Kidney epithelial cell (primary cell): ENCODE results near the gene TRMO. TPM values are rescaled to one million over a fixed set of nuclear protein-coding genes. Genes with fewer than 3 reads are reported as not detected.
A peak's percentile ranks its signal among the peaks of the same experiment; 100 is the strongest.

Experiments used
- DNase-seq: peaks from one replicate; pipeline ENCODE4 v3.0.0-alpha.2; 2010; ENCODE audit warnings: low read depth
- H3K27me3 ChIP-seq: 2 replicates; pipeline ENCODE4 v1.6.0; 2011; ENCODE audit warnings: low read length; ENCODE audit not compliant: control insufficient read depth, insufficient read depth
- H3K36me3 ChIP-seq: 2 replicates; pipeline ENCODE4 v1.5.1; 2011; ENCODE audit warnings: low read length; ENCODE audit not compliant: control insufficient read depth, insufficient read depth
- H3K4me3 ChIP-seq: 2 replicates; pipeline ENCODE4 v1.5.1; 2011; ENCODE audit warnings: low read depth, mild to moderate bottlenecking, control low read depth, low read length
- total RNA-seq: library from RNA; depleted of rRNA; stranded (reverse); fragments of >200 nt; gene quantifications from 2 replicates; pipeline ENCODE4 v1.2.3, GENCODE V29; 2015
- TF ChIP-seq, protein P1 (sequence below): IDR thresholded peaks from 2 replicates; pipeline ENCODE4 v1.5.1; 2011; ENCODE audit warnings: mild to moderate bottlenecking, moderate library complexity, low read length, control low read depth, inconsistent platforms; ENCODE audit not compliant: insufficient read depth, poor library complexity, severe bottlenecking

TRMO gene
- total RNA-seq, 1 donor from 2014 or later: 23.9 TPM

DNA sequence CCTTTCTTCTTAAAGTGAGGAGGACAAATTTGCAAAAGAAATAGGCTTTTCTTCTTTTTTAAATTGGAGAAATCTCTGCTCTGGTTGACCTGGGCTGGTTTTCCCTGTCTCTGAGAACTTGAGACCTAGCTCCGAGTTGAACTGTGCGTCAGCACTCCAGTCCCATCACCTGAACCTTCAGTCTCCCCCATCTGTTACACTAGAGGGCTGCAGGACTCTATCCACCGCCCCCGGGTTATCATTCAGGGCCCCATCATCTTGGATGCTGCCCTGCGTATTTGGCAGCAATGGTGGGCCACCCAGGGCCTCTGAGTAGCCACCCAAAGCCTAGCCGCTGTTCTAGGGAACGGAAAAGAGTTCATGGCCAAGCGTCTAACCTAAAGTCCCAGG, 66.8 kb downstream of the TRMO start:
- H3K36me3 ChIP-seq: no peaks in the 10 kb centered on the region
- TF ChIP-seq, protein P1, sequence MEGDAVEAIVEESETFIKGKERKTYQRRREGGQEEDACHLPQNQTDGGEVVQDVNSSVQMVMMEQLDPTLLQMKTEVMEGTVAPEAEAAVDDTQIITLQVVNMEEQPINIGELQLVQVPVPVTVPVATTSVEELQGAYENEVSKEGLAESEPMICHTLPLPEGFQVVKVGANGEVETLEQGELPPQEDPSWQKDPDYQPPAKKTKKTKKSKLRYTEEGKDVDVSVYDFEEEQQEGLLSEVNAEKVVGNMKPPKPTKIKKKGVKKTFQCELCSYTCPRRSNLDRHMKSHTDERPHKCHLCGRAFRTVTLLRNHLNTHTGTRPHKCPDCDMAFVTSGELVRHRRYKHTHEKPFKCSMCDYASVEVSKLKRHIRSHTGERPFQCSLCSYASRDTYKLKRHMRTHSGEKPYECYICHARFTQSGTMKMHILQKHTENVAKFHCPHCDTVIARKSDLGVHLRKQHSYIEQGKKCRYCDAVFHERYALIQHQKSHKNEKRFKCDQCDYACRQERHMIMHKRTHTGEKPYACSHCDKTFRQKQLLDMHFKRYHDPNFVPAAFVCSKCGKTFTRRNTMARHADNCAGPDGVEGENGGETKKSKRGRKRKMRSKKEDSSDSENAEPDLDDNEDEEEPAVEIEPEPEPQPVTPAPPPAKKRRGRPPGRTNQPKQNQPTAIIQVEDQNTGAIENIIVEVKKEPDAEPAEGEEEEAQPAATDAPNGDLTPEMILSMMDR: no peak
- peak overlapping the region; percentile 42 for H3K4me3 ChIP-seq
- peaks cover 78% of the 10 kb centered on the region for H3K27me3 ChIP-seq
- no peak for DNase-seq

DNA sequence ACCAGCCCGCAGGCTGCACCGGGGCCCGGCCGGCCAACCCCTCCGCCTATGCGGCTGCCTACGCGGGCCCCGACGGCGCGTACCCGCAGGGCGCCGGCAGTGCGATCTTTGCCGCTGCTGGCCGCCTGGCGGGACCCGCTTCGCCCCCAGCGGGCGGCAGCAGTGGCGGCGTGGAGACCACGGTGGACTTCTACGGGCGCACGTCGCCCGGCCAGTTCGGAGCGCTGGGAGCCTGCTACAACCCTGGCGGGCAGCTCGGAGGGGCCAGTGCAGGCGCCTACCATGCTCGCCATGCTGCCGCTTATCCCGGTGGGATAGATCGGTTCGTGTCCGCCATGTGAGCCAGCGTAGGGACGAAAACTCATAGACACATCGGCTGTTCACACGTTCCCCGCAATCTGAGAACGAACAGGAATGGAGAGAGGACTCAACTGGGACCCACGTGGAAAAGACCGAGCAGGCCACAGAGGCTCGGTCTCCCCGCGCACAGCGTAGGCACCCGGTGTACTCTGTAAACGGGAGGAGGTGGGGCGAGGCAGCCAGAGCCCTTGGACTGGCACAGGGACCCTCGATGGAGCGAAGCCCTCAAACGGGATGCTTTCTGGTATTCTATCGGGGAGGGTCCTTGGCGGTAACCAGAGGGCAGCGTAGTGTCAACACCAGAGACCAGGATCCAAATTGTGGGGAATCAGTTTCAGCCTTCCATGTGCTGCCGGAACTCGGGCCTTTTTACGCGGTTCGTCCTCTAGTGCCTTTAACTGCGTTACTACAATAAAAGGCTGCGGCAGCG, 67.4 kb downstream of the TRMO start:
- TF ChIP-seq, protein P1: no peak
- peak overlapping the region; percentile 42 for H3K4me3 ChIP-seq
- no peaks in the 10 kb centered on the region for H3K36me3 ChIP-seq
- H3K27me3 ChIP-seq: peaks cover 83% of the 10 kb centered on the region
- DNase-seq: no peak

Other genes starting within 250 kb of the TRMO start
- gene XPA, start 225.2 kb downstream of the TRMO start, total RNA-seq: 10.9 and 12.5 TPM in 2 replicates
- 0.04 and 0.14 TPM in 2 replicates for gene FOXE1, start 69.3 kb downstream of the TRMO start, total RNA-seq
- not detected in 2 replicates for gene HEMGN, start 15.7 kb upstream of the TRMO start, total RNA-seq
- 21.8 and 24.1 TPM in 2 replicates for gene ANP32B, start 60.8 kb upstream of the TRMO start, total RNA-seq
- gene NANS, start 134.2 kb upstream of the TRMO start, total RNA-seq: 56.8 and 73.6 TPM in 2 replicates
- 8.7 and 9.4 TPM in 2 replicates for gene TRIM14, start 196.7 kb upstream of the TRMO start, total RNA-seq